MM.1S (cell line): Measurements from ENCODE around the gene BTN2A1.

Experiments used
- EZH2 ChIP-seq: fragments of 300-600 bp; sonication (generic); optimal IDR thresholded peaks from 2 replicates; pipeline ENCODE3; 2017; ENCODE audit warnings: low read depth, mild to moderate bottlenecking, antibody characterized with exemption, low read length, mixed read lengths
- EZH2phosphoT487 ChIP-seq: fragments of 300-600 bp; sonication (generic); IDR thresholded peaks from 2 replicates; pipeline ENCODE4 v1.6.1; 2018; ENCODE audit warnings: antibody characterized with exemption, low read length
- TF ChIP-seq, protein P1 (sequence below): fragments of 300-600 bp; sonication (generic); IDR thresholded peaks from 2 replicates; pipeline ENCODE4 v1.5.1; 2016; ENCODE audit warnings: antibody characterized with exemption, low read length, mixed read lengths

DNA sequence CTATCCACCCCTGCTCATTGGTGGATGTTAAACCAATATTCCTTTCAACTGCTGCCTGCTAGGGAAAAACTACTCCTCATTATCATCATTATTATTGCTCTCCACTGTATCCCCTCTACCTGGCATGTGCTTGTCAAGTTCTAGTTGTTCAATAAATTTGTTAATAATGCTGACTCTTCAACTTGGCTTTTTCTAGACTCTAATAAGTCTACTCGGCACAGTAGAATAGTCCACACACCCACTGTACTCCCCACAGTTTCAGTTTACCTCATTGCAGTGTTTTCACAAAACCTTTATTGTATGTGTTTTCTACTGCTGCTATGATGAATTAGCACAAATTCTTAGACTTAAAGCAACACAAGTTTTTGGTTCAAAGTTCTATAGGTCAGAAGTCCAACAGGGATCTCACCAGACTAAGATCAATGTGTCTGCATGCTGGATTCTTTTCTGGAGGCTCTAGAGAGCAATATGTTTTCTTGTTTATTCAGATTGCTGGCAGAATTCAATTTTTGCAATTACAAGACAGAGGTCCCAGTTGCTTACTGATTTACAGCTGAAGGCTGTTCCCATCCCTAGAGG is 42.6 kb upstream of the BTN2A1 start:
- TF ChIP-seq EZH2phosphoT487 (no peak), EZH2 (no peak)
- TF ChIP-seq, protein P1, sequence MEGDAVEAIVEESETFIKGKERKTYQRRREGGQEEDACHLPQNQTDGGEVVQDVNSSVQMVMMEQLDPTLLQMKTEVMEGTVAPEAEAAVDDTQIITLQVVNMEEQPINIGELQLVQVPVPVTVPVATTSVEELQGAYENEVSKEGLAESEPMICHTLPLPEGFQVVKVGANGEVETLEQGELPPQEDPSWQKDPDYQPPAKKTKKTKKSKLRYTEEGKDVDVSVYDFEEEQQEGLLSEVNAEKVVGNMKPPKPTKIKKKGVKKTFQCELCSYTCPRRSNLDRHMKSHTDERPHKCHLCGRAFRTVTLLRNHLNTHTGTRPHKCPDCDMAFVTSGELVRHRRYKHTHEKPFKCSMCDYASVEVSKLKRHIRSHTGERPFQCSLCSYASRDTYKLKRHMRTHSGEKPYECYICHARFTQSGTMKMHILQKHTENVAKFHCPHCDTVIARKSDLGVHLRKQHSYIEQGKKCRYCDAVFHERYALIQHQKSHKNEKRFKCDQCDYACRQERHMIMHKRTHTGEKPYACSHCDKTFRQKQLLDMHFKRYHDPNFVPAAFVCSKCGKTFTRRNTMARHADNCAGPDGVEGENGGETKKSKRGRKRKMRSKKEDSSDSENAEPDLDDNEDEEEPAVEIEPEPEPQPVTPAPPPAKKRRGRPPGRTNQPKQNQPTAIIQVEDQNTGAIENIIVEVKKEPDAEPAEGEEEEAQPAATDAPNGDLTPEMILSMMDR, result no peak
